ENCODE data around the gene SNX33.

DNA sequence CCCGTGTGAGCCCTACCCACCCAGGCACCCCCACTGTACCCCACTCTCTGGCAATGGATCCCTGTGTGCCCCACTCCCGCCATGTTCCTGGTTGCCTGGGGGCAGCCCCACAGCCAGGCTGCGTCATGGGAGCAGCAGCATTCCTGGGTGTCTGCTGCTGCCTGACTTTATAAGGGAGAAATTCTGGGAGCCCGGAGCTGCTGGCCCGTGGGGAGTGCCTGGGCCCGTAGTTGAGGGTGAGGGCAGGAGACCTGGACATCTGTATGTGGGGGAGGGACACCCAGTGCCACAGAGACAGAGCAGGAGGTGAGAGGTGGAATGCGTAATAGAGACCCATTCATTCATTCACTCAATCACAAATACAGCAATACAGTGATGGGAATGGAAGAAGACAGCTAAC is 49.8 kb downstream of the SNX33 start:
- TF ChIP-seq POLR2AphosphoS5 (IDR thresholded peaks at IDR 0.05; ENCODE audit: low read depth, low read length) (no peak), TAF1 (IDR thresholded peaks at IDR 0.05; ENCODE audit: borderline replicate concordance, low read depth, low read length) (no peak), POLR2A (IDR thresholded peaks at IDR 0.05; ENCODE audit: low read depth, low read length) (no peak)

All from GM12892 (cell line).